HCT116 (cell line): ENCODE results near the gene TBC1D12. TPM values are rescaled to one million over a fixed set of nuclear protein-coding genes. Genes with fewer than 3 reads are reported as not detected.

Source experiments
- ATAC-seq: fragments of 200-7000 bp; cut with Tn5 transposase; 2 replicates; pipeline ENCODE4 v1.9.1; 2020; ENCODE audit warnings: mild to moderate bottlenecking, moderate library complexity
- BruUV-seq: library from RNA; stranded (reverse); fragments of 400-500 nt; replicated peaks from 2 replicates; lab custom pipeline; 2021; lab: Mats Ljungman, UMichigan
- CTCF ChIA-PET: fragments of 300-600 bp; sonication (Branson Sonifier 250); formaldehyde crosslinking; loops from one replicate; lab custom pipeline; 2021; ENCODE audit warnings: antibody characterized with exemption; lab: Charles Lee
- POLR2A ChIA-PET: fragments of 300-600, 350-600 bp; sonication (Branson Sonifier 250); formaldehyde crosslinking; loops from one replicate; lab custom pipeline; 2021; ENCODE audit warnings: antibody characterized with exemption; lab: Charles Lee
- RAD21 ChIA-PET, 2 experiments: fragments of 300-600 bp; sonication (Branson Sonifier 250); formaldehyde crosslinking; loops; one replicate each; lab custom pipeline; 2023; ENCODE audit warnings: low total read pairs in 2 of 2; ENCODE audit not compliant: uncharacterized antibody in 2 of 2, unreplicated experiment in 2 of 2, low non-redundant PET in 1 of 2; lab: Charles Lee
- DNase-seq: peaks from one replicate; pipeline ENCODE4 v3.0.0-alpha.2; 2010; ENCODE audit warnings: low read depth, low spot score
- H2AFZ ChIP-seq: fragments of 200-600 bp; shearing (Covaris generic), sonication (generic); 2 replicates; pipeline ENCODE4 v1.6.1; 2017; ENCODE audit warnings: low read depth, mixed run types, mixed read lengths, antibody characterized with exemption, low read length; ENCODE audit not compliant: poor library complexity, severe bottlenecking
- H3K27ac ChIP-seq: 2 replicates; pipeline ENCODE4 v1.5.1; 2012; ENCODE audit warnings: low read depth, low read length
- H3K27me3 ChIP-seq: fragments of 200-600 bp; sonication (generic); 2 replicates; pipeline ENCODE4 v1.6.1; 2016; ENCODE audit warnings: mixed run types, low read length, mixed read lengths; ENCODE audit not compliant: insufficient read depth
- H3K36me3 ChIP-seq, 2 experiments: fragments of 200-500 bp in 1 of 2; fragments of 200-600 bp in 1 of 2; sonication (Bioruptor generic) in 1 of 2; sonication (generic) in 1 of 2; 2 replicates each; pipeline versions ENCODE4 v1.5.1 to v1.6.1; 2014 to 2016; ENCODE audit warnings: low read length in 2 of 2, inconsistent platforms in 1 of 2, mixed read lengths in 1 of 2, mixed run types in 1 of 2; ENCODE audit not compliant: insufficient read depth in 2 of 2, control insufficient read depth in 1 of 2
- H3K4me1 ChIP-seq, 2 experiments: fragments of 200-600 bp in 1 of 2; sonication (generic) in 1 of 2; 2 replicates each; pipeline versions ENCODE4 v1.5.1 to v1.6.1; 2012 to 2017; ENCODE audit warnings: low read length in 2 of 2, inconsistent platforms in 1 of 2, mild to moderate bottlenecking in 1 of 2, mixed read lengths in 1 of 2, mixed run types in 1 of 2, moderate library complexity in 1 of 2; ENCODE audit not compliant: insufficient read depth in 2 of 2, control insufficient read depth in 1 of 2
- H3K4me2 ChIP-seq: fragments of 200-600 bp; sonication (generic); 2 replicates; pipeline ENCODE4 v1.6.1; 2017; ENCODE audit warnings: mixed run types, low read length, mixed read lengths
- H3K4me3 ChIP-seq, 2 experiments: fragments of 200-600 bp in 1 of 2; sonication (generic) in 1 of 2; replicated peaks in 1 of 2; 2 replicates each; pipeline ENCODE4 v1.5.1; 2011 to 2016; ENCODE audit warnings: low read length in 2 of 2, control low read depth in 1 of 2, low read depth in 1 of 2, mild to moderate bottlenecking in 1 of 2, mixed read lengths in 1 of 2, mixed run types in 1 of 2
- H3K79me2 ChIP-seq: fragments of 200-600 bp; sonication (generic); 2 replicates; pipeline ENCODE4 v1.6.1; 2017; ENCODE audit warnings: mild to moderate bottlenecking, mixed run types, low read length, moderate library complexity, mixed read lengths; ENCODE audit not compliant: insufficient read depth
- H3K9ac ChIP-seq: fragments of 200-600 bp; sonication (generic); 2 replicates; pipeline ENCODE4 v1.6.1; 2016; ENCODE audit warnings: low read length, mixed read lengths
- H3K9me2 ChIP-seq: fragments of 200-600 bp; sonication (generic), shearing (Covaris generic); 2 replicates; pipeline ENCODE4 v1.6.1; 2017; ENCODE audit warnings: mixed run types, mild to moderate bottlenecking, moderate library complexity; ENCODE audit not compliant: insufficient read depth
- H3K9me3 ChIP-seq, 2 experiments: fragments of 200-500 bp in 1 of 2; fragments of 200-600 bp in 1 of 2; sonication (Bioruptor generic) in 1 of 2; sonication (generic) in 1 of 2; 2 replicates each; pipeline ENCODE4 v1.6.1; 2014 to 2017; ENCODE audit warnings: low read length in 2 of 2, mixed read lengths in 2 of 2, inconsistent platforms in 1 of 2, low read depth in 1 of 2, mild to moderate bottlenecking in 1 of 2, mixed run types in 1 of 2, moderate library complexity in 1 of 2; ENCODE audit not compliant: control insufficient read depth in 1 of 2, insufficient read depth in 1 of 2
- H4K20me1 ChIP-seq: fragments of 200-600 bp; sonication (generic), shearing (Covaris generic); 2 replicates; pipeline ENCODE4 v1.6.1; 2017; ENCODE audit warnings: mixed run types, mild to moderate bottlenecking, moderate library complexity; ENCODE audit not compliant: insufficient read depth
- CBX3 ChIP-seq: IDR thresholded peaks from 2 replicates; pipeline ENCODE4 v1.6.1; 2012; ENCODE audit warnings: low read depth
- CTCF ChIP-seq, 3 experiments: fragments of 200-600 bp in 1 of 3; sonication (generic) in 1 of 3; IDR thresholded peaks in 2 of 3; conservative IDR thresholded peaks in 1 of 3; 2 replicates each; pipeline ENCODE4 v1.5.1; 2012 to 2017; ENCODE audit warnings: low read depth in 2 of 3, low read length in 2 of 3, antibody characterized with exemption in 1 of 3, borderline replicate concordance in 1 of 3, control low read depth in 1 of 3, mild to moderate bottlenecking in 1 of 3, mixed read lengths in 1 of 3, mixed run types in 1 of 3, moderate library complexity in 1 of 3; ENCODE audit not compliant: insufficient read depth in 1 of 3
- EGR1 ChIP-seq: IDR thresholded peaks from 2 replicates; pipeline ENCODE4 v1.6.1; 2012; ENCODE audit warnings: low read depth
- ELF1 ChIP-seq: IDR thresholded peaks from 2 replicates; pipeline ENCODE4 v1.6.1; 2012; ENCODE audit warnings: low read depth, borderline replicate concordance
- FOSL1 ChIP-seq: IDR thresholded peaks from 2 replicates; pipeline ENCODE4 v1.6.1; 2012; ENCODE audit warnings: low read depth
- JUND ChIP-seq: IDR thresholded peaks from 2 replicates; pipeline ENCODE4 v1.6.1; 2012
- REST ChIP-seq: IDR thresholded peaks from 2 replicates; pipeline ENCODE4 v1.6.1; 2012; ENCODE audit warnings: low read depth
- SP1 ChIP-seq: IDR thresholded peaks from 2 replicates; pipeline ENCODE4 v1.6.1; 2012; ENCODE audit warnings: low read depth
- ZNF274 ChIP-seq: fragments of 200-500 bp; sonication (Bioruptor generic); IDR thresholded peaks from 2 replicates; pipeline ENCODE4 v1.6.1; 2014; ENCODE audit warnings: mild to moderate bottlenecking, low read depth, low read length, inconsistent platforms
- intact Hi-C: fragments of 100-400 bp; cut with micrococcal nuclease; formaldehyde crosslinking; loops from 2 replicates; pipeline ENCODE4 v1.10.0; 2022
- total RNA-seq: library from RNA; stranded (reverse); gene quantifications from one replicate; pipeline ENCODE4 v1.2.1, GENCODE V29; 2021; ENCODE audit not compliant: unreplicated experiment

TBC1D12 gene
- total RNA-seq, 1 experiment from 2014 or later = 7.1 TPM

GRCh38 chr10:94358480-94358879, 43.9 kb upstream of the TBC1D12 start:
- Histone ChIP-seq H2AFZ (no peak overlapping the region), H3K36me3 (peaks cover 38 to 61% of the 10 kb centered on the region in 2 experiments), H3K9ac (no peak overlapping the region), H3K27ac (no peak overlapping the region), H3K79me2 (peaks cover 92% of the 10 kb centered on the region), H3K4me3 (no peak overlapping the region), H3K9me3 (no peaks in the 10 kb centered on the region), H3K4me1 (peaks cover 18 to 33% of the 10 kb centered on the region in 2 experiments), H3K4me2 (peak overlapping the region; percentile 48), H3K9me2 (no peaks in the 10 kb centered on the region), H4K20me1 (peaks cover 10% of the 10 kb centered on the region; the same call in 1 of the 2 replicates), H3K27me3 (no peaks in the 10 kb centered on the region)
- CTCF ChIA-PET = no interaction called here
- intact Hi-C loops = no loop called here
- RAD21 ChIA-PET = no interaction called here
- no peak for TF ChIP-seq CTCF (IDR thresholded peaks at IDR 0.05 in 2 of 3, conservative IDR thresholded peaks at IDR 0.05 in 1 of 3; ENCODE audit: borderline replicate concordance in 1 of 3, insufficient read depth in 1 of 3, low read depth in 2 of 3, low read length in 2 of 3)
- TF ChIP-seq ELF1 = no peak
- 0 out of 2 replicates have a peak, but pooled peaks have one; percentile 22 for TF ChIP-seq JUND
- peak; percentile 35; the same call in 1 of the 2 replicates for TF ChIP-seq SP1
- TF ChIP-seq REST = no peak
- peak; percentile 45; the same call in 1 of the 2 replicates for TF ChIP-seq CBX3
- TF ChIP-seq FOSL1 = 0 out of 2 replicates have a peak, but pooled peaks have one; percentile 36
- no peak for TF ChIP-seq ZNF274
- TF ChIP-seq EGR1 = no peak
- ATAC-seq = peak; percentile 46
- BruUV-seq = no TSS peak
- DNase-seq = peak; percentile 43
- POLR2A ChIA-PET = no interaction called here
